ENCODE measurements around the gene DCLK2.

Gene DCLK2

DNA sequence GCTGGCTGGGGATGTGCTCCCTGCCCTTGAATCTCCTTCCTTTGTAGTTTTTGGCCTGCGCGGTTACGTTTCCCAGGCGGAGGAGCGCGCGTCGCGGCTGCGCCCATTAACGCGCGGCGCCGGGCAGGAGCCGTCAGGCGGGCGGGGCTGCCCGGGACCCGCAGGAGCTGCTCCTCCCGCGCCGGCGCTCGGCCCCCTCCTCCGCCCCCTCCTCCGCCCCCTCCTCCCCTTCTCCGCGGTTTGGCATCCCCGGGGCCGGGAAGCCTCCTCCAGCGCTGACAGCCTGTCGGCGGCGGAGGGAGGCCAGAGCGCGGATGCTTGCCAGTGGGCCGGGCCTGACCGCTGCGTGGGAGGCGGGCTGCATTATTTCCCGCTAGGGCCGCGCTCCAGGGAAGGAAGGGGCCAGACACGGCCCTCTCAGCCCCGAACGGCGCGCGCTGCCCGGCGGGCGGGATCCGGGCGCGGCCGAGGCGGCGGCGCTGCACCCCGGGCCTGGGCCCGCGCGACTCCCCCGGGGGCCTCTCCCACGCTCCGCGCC is at the start of gene DCLK2:
TSS of gene DCLK2 (plus strand) at position 405 of the 538 bp plus-strand sequence. CDS start 583 bp downstream, outside the sequence.
- peak; percentile 74 for DNase-seq

DNA sequence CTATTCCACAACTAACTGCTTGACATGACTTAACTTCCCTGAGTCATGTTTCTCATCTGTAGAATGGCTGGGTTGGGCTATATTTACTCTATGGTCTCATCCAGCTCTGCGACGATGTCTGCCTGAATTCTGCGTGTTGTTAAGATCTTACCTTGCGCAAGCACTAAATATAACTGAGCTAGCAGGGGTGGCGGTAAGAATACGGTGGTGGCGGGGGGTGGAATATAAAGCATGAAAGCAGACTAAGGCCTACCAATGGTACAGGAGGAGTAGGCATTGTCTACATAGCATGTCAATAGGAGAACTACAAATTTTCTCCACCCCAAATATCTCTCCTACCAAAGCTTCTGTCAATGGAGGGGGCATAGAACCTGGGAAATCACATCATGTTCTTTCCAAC is 45.7 kb upstream of the DCLK2 start:
- DNase-seq = no peak

DNA sequence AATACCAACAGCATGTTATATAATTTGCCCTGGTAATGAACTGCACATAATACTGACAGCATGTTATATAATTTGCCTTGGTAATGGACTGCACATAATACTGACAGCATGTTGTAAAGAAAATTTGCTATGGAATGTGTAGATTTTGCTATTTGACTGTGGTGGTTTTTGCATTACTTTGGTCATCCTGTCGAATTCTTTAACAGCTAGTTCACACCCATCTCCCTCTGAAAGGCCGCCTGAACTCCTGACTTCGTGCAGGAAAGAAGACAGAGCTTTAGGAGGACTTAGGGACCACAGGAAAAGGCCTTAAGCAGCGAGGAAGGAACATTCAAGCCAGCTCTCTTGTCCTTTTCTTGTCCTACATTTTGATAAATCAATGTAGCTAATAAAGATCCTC is 45.2 kb upstream of the DCLK2 start:
- DNase-seq = no peak

DNA sequence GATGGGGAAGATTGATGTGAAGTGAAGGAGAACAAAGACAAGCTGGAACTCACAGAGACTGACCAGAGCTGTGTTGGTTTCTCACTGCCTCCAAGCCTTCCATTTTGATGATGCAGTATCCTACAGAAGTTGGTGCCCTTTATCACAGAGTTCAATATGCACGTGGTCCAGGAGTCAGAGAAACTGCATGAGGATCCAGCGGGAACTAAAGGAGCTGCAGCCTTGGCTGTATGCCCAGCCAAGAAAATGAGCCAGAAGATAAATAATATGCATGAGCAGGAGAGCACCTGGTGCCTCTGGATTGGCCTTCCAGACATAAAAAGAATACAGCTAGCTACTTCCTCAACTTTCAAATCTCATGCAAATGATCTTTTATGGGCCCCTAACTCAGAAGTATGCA is 44.3 kb upstream of the DCLK2 start:
- DNase-seq = no peak

DNA sequence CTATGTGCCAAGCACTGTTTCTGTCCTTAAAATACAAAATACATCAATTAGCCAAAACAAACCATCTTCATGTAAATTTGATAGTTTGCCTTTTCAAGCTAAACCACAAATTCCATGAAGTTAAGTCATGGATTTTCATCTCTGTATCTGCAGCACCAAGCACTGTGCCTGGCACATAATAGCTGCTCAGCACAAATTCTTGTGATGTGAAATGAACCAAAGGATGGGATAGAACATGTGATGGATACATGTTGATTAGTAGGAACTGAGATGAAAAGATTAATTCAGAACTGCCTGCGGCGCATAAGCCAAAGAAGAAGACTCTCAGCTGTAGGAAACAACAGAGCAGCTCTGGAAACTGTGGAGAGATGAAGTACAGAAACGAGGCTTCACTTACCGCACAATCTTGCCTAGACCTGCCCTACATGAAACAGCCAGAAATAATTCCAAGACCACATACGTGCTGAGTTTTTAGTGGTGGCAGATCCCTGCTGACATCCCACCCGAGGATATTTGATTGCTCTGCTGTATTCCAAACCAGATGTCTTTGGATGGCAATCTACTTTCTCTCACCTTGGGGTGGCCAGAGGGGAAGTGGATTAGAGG is 40.9 kb upstream of the DCLK2 start:
- DNase-seq = peak; percentile 21

DNA sequence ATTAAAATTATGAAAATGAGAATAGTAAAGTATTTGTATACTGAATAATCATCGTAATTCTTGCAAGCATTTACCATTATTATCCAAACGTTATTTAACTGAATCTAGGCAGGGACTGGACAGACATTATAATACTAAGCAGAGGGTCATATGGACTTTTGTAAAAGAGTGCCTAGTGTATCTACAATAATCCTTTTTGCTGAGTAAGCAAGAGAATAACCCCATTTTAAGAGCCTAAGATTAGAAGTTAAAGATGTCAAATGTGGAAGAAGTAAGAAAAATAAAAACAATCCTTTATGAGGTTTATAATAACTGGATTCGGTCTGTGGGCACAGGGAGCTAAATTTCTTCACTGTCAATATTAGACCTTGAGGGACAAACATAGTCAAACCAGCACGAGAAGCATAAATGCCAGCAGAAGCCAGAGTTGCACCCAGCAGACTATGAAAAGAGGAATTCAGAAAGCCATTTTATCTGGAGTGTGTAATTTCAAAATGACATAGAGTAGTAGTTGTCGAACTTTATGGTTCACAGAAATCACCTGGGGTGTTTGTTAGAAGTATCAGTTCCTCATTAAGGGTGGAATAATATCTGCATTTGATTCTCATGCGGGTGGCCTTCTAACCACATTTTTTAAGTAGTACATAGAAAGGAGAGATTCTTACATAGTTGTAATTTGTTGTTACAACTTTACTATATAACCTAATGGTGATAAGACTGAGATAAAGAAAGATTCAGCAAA is 39.7 kb upstream of the DCLK2 start:
- no peak for DNase-seq

DNA sequence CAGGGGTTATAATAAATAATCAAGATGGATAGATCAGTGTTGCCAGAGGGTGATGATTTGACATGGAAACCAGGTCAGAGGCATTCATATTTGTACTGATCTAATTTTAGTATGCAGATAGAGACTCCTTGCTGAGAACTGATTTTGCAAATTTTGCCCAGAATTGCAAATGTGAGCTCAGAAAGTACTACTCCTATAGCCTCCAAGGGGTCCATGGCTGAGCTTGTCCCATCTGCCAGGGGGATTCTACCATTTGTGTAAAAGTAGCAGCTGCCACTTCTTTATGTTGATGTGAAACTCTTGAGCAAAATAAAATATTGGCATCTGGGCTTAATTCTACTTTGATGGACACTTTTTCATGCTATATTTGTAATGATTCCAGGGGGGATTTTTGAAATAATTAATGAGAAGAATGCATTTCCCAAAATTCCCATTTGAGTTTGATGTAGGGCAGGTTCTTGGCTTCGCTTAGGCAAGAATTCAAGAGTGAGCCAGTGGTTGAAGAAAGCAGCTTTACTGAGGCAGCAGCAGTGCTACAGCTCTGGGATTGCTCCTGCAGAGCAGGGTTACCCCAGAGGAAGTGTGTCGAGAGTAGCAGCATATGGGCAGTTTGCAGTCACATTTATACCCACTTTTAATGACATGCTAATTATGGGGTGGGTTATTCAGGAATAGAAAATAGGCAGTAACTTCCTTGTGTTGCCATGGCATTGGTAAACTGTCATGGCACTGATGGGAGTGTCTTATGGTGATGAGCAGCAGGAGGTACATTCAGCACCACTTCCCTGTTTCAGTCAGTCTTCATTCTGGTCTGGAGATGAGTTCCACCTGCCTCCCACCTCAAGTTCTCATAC is 38.7 kb upstream of the DCLK2 start:
- DNase-seq = peak; percentile 67

DNA sequence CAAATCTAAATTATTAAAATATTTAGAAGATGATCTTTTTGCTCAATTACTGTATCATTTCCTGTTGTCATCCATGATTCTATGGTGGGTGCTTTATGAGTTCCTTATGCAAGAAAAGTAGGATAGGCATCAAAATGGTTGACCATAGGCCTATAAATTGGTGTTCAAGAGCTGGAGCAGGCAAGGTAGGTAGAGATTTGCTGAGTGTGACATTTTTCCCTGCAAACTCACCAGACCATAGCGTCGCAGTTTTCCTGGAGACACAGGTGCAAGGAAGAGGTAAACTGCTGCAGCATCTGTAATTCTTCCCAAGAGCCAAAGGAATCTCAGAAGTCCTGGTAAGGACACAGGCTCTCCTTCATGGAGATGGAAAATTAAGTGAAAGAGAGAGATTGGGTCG is 33.7 kb upstream of the DCLK2 start:
- no peak for DNase-seq

DNA sequence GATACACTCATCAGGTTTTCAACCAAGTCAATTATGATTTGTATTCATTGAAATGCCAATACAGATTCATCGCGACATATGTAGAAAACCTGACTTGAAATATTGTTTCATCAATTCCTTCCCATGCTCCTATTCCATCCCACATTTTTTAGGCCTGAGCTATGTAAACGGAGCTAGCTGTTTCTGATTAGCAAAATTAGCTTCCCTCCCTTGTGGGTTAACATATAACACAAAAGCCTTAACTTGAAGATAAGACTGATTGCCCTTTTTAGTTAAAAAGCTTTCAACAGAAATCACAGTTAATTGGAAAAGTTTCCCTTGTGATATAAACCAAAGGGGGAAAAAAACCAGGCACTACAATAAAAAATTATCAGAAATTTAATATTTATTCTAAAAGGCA is 32.8 kb upstream of the DCLK2 start:
- no peak for DNase-seq

DNA sequence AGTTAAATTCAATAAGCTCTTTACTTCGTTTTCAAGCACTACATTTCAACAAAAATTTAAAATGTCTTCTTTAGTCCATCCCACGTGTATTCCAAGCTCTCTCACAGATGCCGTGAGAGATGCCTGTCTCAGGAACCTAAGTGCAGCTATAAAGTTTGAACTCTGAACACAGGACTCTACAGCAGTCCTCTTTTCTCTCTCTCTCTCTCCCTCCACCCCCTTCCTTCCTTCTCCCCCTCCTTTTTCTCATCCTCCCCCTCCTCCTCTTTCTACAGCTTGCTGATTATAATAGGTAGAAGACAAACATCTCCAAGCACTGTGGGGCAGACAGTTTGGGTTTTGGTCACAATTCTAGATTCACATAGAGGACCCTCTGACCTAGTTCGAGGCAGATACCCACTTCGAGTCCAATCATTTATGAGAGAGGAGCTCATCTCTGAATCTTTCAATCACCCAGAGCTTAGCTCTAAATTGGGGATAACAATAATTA is 31.5 kb upstream of the DCLK2 start:
- no peak for DNase-seq

DNA sequence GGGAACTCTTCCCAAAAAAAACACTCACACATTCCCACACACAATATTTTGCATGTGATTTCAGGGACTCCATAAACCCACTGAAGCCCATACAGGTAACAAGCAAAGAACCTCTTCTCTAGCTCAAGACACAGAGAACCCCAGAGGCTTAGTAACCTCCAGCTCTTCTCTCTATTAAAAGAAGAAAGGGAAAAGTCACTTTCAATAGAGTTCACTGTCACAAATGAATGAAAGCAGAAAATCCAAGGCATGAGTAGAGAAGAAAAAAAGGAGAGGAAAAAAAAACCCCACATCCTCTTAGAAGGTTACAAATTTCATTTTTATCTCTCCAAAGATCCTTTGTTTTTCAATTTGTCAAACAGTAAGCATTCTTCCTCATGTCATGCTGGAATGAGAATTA is 30.7 kb upstream of the DCLK2 start:
- no peak for DNase-seq

DNA sequence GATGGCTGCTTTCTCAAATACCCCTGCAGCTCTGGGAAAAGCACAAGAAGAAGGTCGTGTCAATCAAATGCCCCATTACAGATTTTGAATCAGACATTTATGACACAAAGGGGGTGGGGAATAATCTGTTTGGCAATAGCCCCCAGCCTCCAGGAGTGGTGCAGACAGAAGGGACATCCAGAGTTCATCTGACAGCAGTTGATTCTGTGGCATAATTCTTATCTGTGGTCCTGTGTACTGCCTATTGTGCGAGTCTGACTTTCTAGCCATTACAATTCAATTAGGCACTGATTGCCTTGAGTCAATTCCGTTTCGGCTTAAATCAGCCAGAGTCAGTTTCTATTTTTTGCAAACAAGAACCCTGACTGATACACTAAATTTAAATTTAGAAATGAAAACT is 28.6 kb upstream of the DCLK2 start:
- DNase-seq = no peak

DNA sequence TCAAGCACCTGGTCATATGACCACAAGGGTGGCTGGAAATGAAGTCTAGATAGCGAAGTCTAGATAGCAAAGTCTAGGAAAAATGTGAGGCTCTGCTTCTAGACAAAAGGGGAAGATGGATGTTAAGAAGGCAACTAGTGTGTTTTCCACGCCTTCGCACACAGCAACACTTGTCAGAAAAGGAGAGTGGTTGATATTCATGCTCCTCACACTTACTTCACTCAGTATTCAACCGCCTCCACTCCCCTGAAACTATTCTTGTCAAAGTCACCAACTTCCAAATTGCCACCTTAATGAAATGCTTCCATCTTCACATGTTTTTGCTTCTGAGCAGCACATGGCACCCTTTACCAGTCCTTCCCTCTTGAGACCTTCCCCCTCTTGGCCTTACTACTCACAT is 27.7 kb upstream of the DCLK2 start:
- DNase-seq = no peak

DNA sequence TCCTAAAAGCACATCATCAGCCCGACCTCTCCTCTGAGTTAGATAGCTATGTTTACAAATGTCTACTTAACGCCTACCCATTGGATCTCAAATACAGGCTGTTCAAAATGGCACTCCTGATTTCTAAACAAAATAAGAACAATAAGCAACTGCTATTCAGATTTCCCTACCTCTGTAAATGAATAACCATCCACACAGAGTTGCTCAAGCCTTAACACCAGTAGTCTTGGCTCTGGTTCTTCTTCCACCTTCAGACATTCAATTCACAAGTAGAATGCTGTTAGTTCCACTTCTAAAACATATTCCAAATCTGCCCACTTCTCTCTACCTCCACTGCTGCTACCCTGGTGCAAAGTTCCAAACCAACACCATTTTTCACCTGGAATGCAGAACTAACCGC is 27.1 kb upstream of the DCLK2 start:
- no peak for DNase-seq

DNA sequence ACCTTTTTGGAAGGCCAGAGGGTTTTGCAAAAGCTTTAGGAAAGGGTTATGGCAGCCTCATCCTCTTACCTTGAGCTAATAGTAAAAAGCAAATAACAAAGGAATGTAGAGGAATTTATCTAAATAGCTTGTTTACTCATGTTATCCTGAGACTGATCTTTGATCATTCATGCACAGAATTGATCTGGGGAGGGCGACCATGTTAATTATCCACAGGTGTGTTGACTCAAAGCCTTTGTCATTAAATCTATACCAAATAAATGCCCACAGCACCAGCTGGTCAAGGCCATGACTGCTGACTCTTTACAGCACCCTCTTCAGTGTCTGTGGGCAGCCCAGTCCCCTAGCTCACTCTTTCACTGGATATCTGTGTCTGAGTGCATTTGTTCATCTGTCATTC is 22.8 kb upstream of the DCLK2 start:
- DNase-seq = no peak

DNA sequence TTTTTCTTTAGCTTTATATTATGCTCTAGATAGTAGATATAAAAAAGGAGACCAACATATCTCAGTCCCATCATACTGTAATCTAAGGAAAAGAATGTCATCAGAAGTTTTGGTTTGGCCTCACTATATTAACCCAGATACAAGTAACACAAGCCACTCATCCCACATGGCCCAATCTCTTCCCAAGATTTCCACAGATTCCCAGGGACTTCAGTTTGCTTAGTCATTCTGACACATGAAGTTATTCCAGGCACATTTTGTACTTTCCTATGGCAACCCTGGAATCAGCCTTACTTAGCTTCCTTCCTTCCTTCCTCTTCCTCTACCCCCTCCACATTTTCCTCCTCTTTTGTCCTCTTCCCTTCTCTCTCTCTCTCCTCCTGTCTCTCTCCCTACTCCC is 21.7 kb upstream of the DCLK2 start:
- no peak for DNase-seq

DNA sequence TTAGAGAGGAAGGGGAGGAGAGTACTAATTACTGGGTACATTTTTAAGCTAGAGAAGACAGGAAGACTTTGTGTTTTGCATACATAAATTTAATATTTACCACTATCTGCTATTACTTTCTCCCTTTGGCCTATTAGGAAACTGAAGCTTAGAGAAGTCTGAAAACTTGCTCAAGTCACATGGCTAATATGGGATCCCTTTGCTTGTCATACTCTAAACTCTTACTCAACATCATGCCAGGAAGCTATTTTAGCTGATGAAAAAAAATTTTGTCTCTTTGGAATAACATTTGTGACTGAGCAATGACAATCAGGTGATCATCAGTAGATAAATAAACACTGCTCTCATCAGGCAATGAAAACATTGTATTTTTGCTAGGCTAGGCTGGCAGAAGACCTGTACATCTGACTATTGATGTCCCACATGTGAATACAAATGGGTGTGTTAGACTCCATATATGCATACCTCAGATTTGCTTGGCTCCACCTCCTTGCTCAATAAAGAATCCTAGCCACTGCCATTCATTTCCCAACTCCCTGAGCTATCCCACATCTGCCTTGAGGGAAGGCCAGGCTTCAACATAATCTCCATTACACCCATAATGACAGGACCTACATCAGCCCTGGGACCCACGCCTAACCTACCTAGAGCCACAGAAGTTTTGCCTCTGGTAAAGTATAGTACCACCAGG is 17.0 kb upstream of the DCLK2 start:
- no peak for DNase-seq

DNA sequence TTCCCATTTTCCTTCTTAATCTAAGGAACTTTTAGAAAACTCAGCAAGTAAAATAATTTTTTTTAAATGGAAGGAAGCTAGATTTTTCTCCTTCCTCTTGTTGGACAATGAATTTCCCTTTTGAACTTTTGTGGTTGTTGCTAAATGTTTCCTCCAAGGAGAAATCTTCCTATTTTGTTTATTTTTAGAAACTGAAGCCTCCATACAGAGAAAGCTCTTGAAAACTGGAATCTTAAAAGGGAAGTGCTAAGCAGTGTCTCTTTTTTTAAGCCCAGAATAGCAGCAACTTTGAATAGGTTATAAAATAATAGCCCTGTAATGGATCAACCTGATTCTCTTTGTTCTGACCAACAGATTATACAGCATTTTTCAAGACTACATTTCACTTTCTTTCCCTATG is 15.1 kb upstream of the DCLK2 start:
- no peak for DNase-seq

DNA sequence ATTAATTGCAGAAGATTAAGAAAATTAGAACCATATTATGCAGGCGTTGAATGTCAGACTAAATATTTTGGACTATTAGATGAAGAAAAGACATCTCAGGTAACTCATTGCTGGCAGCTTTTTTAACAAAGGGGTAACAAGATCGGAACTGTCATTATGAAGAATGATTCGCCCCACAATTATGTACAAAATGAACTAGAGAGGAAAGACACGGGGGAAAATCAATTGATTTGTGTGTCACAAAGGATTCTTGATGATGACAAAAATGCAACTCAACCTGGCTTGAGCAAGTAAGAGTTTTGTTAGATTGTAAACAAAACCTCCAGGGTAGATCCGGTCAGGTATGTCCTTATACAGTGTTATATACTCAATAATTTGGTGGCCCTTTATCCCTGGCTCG is 12.5 kb upstream of the DCLK2 start:
- no peak for DNase-seq

DNA sequence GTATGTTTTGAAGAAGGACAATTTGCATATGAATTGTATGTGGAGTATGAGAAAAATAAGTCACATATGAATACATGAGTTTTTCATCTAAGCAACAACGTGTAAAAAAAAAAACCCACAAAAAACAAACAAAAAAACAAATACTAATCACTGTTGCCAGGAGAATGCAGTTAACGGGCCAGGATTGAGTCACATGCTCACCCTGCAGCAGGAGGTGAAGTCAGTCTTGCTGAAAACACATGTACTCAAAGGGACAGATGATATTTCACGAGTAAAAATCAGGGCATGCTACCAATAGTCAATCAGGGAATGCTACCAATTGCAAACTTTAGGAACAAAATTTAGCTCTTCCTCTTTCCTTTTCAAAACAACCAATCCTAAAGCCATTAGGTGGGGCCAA is 10.4 kb upstream of the DCLK2 start:
- DNase-seq = no peak

DNA sequence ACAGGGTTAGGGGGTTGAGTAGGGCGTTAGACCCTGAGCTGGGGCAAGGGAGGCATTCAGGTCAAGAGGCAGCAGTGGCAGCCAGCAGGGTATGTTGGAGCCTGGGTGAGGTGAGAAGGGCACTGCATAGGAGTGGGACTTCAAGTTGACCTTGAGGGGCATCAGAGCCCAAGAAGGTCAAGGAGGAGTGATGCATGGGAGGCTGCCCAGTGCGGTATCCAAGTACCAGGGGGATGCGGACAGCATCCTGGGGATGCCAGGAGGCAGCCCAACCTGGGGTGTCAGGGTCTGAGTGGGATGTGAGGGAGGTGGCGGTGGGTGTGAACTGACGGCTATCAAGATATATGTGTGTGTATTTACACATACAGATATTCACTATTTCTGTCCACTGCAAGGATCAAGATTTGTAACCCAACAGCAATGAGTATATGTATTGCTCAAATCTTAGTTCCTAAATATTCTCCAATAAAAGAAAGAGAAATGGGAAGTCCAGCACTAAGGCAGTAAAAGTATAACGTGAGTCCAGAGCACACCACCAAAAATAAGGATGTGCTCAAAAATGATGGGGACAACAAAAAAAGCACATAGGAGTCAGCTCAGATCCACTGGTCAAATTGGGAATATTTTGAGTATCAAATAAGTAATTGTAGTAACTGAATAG is 9.8 kb upstream of the DCLK2 start:
- DNase-seq = no peak

DNA sequence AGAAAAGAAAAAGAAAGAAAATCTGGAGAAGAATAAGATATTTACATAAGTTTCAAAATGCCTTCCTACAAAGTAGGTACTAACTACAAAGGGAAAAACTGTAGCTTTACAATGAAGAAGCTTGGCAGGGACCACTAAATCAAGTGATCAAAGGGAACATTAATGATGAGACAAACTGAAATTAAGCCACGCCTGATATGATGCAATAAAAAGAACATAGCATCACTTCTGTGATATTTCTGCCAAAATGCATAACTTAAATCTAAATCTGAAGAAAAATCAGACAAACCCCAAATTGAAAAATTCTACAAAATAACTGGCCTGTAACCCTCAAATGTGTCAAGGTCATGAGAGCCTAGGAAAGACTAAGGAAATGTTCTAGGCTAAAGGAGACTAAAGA is 8.9 kb upstream of the DCLK2 start:
- DNase-seq = no peak

Measured in NCI-H1694 treated with DMSO at 0.1 percent for 48 hours (cell line).